HEK293 (cell line): ENCODE measurements around the gene QSOX1.
A peak's percentile ranks its signal among the peaks of the same experiment; 100 is the strongest.

Experiments
- CTCF ChIA-PET: fragments of 350-600 bp; formaldehyde crosslinking; extraction: SDS; loops from one replicate; lab custom pipeline; 2021; ENCODE audit warnings: antibody characterized with exemption; lab: Yijun Ruan, JAX
- POLR2A ChIA-PET: fragments of 300-600 bp; formaldehyde crosslinking; extraction: SDS; loops from one replicate; lab custom pipeline; 2020; ENCODE audit warnings: antibody characterized with exemption, inconsistent platforms; lab: Yijun Ruan, JAX
- H3K27ac ChIP-seq: fragments of 200-500 bp; sonication (Bioruptor generic); 2 replicates; pipeline ENCODE4 v1.5.1; 2014; ENCODE audit warnings: low read depth, low read length, control low read depth, inconsistent platforms; ENCODE audit errors: extremely low read depth
- H3K36me3 ChIP-seq, 2 experiments: fragments of 200-500 bp in 1 of 2; sonication (Bioruptor generic) in 1 of 2; 1 replicate in 1 of 2; 2 replicates in 1 of 2; pipeline ENCODE4 v1.5.1; 2014 to 2017; ENCODE audit warnings: inconsistent platforms in 2 of 2, low read length in 2 of 2; ENCODE audit not compliant: control insufficient read depth in 2 of 2, insufficient read depth in 1 of 2
- H3K4me1 ChIP-seq: fragments of 200-500 bp; sonication (Bioruptor generic); 2 replicates; pipeline ENCODE4 v1.5.1; 2014; ENCODE audit warnings: mild to moderate bottlenecking, low read length, inconsistent platforms; ENCODE audit not compliant: control insufficient read depth, insufficient read depth
- H3K4me3 ChIP-seq: 2 replicates; pipeline ENCODE4 v1.5.1; 2011; ENCODE audit warnings: low read depth, mild to moderate bottlenecking, control low read depth, low read length, moderate library complexity
- H3K9me3 ChIP-seq: fragments of 200-500 bp; sonication (Bioruptor generic); 2 replicates; pipeline ENCODE4 v1.5.1; 2014; ENCODE audit warnings: low read depth, low read length, inconsistent platforms; ENCODE audit not compliant: control insufficient read depth, insufficient read depth
- EGR2 ChIP-seq: fragments of 450-650 bp; formaldehyde crosslinking; IDR thresholded peaks from 2 replicates; pipeline ENCODE4 v1.5.1; 2016; ENCODE audit warnings: low read depth, missing biosample characterization, missing genetic modification characterization
- GFI1B ChIP-seq: fragments of 450-650 bp; formaldehyde crosslinking; IDR thresholded peaks from 2 replicates; pipeline ENCODE4 v1.5.1; 2016; ENCODE audit warnings: missing biosample characterization, missing genetic modification characterization
- GLI4 ChIP-seq: fragments of 450-650 bp; formaldehyde crosslinking; IDR thresholded peaks from 2 replicates; pipeline ENCODE4 v1.5.1; 2016; ENCODE audit warnings: missing biosample characterization, missing genetic modification characterization
- INSM2 ChIP-seq: fragments of 450-650 bp; formaldehyde crosslinking; IDR thresholded peaks from 2 replicates; pipeline ENCODE4 v1.5.1; 2016; ENCODE audit warnings: missing biosample characterization, missing genetic modification characterization
- KLF10 ChIP-seq: fragments of 450-650 bp; IDR thresholded peaks from 2 replicates; pipeline ENCODE4 v1.5.1; 2018; ENCODE audit warnings: missing biosample characterization, mild to moderate bottlenecking, missing genetic modification characterization
- ZBTB44 ChIP-seq: fragments of 450-650 bp; IDR thresholded peaks from 2 replicates; pipeline ENCODE4 v1.5.1; 2018; ENCODE audit warnings: missing biosample characterization, mild to moderate bottlenecking, missing genetic modification characterization
- ZNF146 ChIP-seq: fragments of 450-650 bp; formaldehyde crosslinking; IDR thresholded peaks from 2 replicates; pipeline ENCODE4 v1.5.1; 2016; ENCODE audit warnings: missing biosample characterization, missing genetic modification characterization
- ZNF157 ChIP-seq: fragments of 450-650 bp; formaldehyde crosslinking; IDR thresholded peaks from 2 replicates; pipeline ENCODE4 v1.5.1; 2016; ENCODE audit warnings: missing biosample characterization, missing genetic modification characterization
- ZNF214 ChIP-seq: fragments of 450-650 bp; formaldehyde crosslinking; IDR thresholded peaks from 2 replicates; pipeline ENCODE4 v1.5.1; 2017; ENCODE audit warnings: missing biosample characterization, mild to moderate bottlenecking, missing genetic modification characterization, borderline replicate concordance
- ZNF221 ChIP-seq: fragments of 450-650 bp; formaldehyde crosslinking; IDR thresholded peaks from 2 replicates; pipeline ENCODE4 v1.5.1; 2017; ENCODE audit warnings: missing biosample characterization, missing genetic modification characterization, borderline replicate concordance
- ZNF292 ChIP-seq: fragments of 450-650 bp; formaldehyde crosslinking; IDR thresholded peaks from 2 replicates; pipeline ENCODE4 v1.5.1; 2016; ENCODE audit warnings: low read depth, missing biosample characterization, missing genetic modification characterization, borderline replicate concordance
- ZNF37A ChIP-seq: fragments of 450-650 bp; IDR thresholded peaks from 2 replicates; pipeline ENCODE4 v1.5.1; 2018; ENCODE audit warnings: missing biosample characterization, missing genetic modification characterization
- ZNF513 ChIP-seq: fragments of 450-650 bp; IDR thresholded peaks from 2 replicates; pipeline ENCODE4 v1.5.1; 2018; ENCODE audit warnings: missing biosample characterization, missing genetic modification characterization
- ZNF596 ChIP-seq: fragments of 450-650 bp; IDR thresholded peaks from 2 replicates; pipeline ENCODE4 v1.5.0; 2018; ENCODE audit warnings: missing biosample characterization, mild to moderate bottlenecking, missing genetic modification characterization, moderate library complexity
- ZNF600 ChIP-seq: fragments of 450-650 bp; formaldehyde crosslinking; IDR thresholded peaks from 2 replicates; pipeline ENCODE4 v1.5.1; 2016; ENCODE audit warnings: missing biosample characterization, missing genetic modification characterization
- ZNF610 ChIP-seq: fragments of 450-650 bp; formaldehyde crosslinking; IDR thresholded peaks from 2 replicates; pipeline ENCODE4 v1.5.1; 2016; ENCODE audit warnings: missing biosample characterization, missing genetic modification characterization, borderline replicate concordance
- ZNF747 ChIP-seq: fragments of 450-650 bp; formaldehyde crosslinking; IDR thresholded peaks from 2 replicates; pipeline ENCODE4 v1.5.1; 2016; ENCODE audit warnings: missing biosample characterization, missing genetic modification characterization
- ZNF76 ChIP-seq: fragments of 450-650 bp; formaldehyde crosslinking; IDR thresholded peaks from 2 replicates; pipeline ENCODE4; 2016; ENCODE audit warnings: low read depth, missing biosample characterization, missing genetic modification characterization, borderline replicate concordance
- ZNF768 ChIP-seq: fragments of 450-650 bp; formaldehyde crosslinking; IDR thresholded peaks from 2 replicates; pipeline ENCODE4 v1.5.1; 2018; ENCODE audit warnings: missing biosample characterization, mild to moderate bottlenecking, missing genetic modification characterization

QSOX1 gene

GRCh38 chr1:180224902-180225301 is 70.2 kb downstream of the QSOX1 start:
- no peaks in the 10 kb centered on the region for H3K4me1 ChIP-seq
- H3K9me3 ChIP-seq: no peaks in the 10 kb centered on the region
- TF ChIP-seq ZNF214: no peak
- TF ChIP-seq ZNF596 (tag by site-specific recombination): no peak
- TF ChIP-seq EGR2 (tag by site-specific recombination): no peak
- TF ChIP-seq ZNF747 (tag by site-specific recombination): no peak
- no peak for TF ChIP-seq ZNF37A
- no peak for TF ChIP-seq INSM2 (tag by site-specific recombination)
- TF ChIP-seq GFI1B (tag by site-specific recombination): no peak
- no peak for TF ChIP-seq ZNF292
- no peak for TF ChIP-seq ZNF221
- TF ChIP-seq ZNF157 (tag by site-specific recombination): no peak
- no peak for TF ChIP-seq ZNF76
- TF ChIP-seq ZNF600 (tag by site-specific recombination): no peak
- TF ChIP-seq ZNF146 (tag by site-specific recombination): no peak
- TF ChIP-seq ZBTB44 (tag by site-specific recombination): no peak
- TF ChIP-seq ZNF513 (tag by site-specific recombination): no peak
- no peak for TF ChIP-seq KLF10 (tag by site-specific recombination)
- TF ChIP-seq GLI4 (tag by site-specific recombination): no peak
- TF ChIP-seq ZNF610 (tag by site-specific recombination): no peak
- H3K27ac ChIP-seq: no peak overlapping the region
- H3K4me3 ChIP-seq: no peak overlapping the region
- no peaks in the 10 kb centered on the region for H3K36me3 ChIP-seq
- CTCF ChIA-PET: no interaction called here
- POLR2A ChIA-PET: no interaction called here

DNA sequence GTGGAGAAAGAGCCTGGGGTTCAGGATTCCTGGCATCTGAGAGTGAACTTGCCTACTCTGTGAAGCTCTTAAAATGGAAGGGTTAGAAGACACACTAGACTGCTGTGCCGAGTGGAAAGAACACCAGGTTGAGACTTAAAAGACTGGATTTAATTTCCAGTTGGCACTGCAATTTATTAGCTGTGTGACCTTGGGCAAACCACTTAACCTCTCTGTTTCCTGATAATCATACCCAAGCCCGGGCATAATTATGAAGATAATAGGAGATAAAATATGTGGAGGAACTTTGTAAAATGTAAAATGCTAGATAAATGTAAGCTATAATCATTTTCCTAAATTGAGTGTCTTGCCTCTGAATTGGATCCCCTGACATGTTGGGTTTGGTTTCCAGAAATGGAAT is 70.7 kb downstream of the QSOX1 start:
- H3K9me3 ChIP-seq: no peaks in the 10 kb centered on the region
- CTCF ChIA-PET: interaction anchor here (1.7 kb wide), 1 partner anchor 411 kb away, joined by 3 read pairs; no protein-coding TSS in a partner anchor
- TF ChIP-seq ZNF768: peak; percentile 82
- no peak for TF ChIP-seq ZNF600 (tag by site-specific recombination)
- TF ChIP-seq, all 188 proteins: peak for 1

More for the DNA sequence above, 70.7 kb downstream of the QSOX1 start:
- H3K4me3 ChIP-seq: no peak overlapping the region
- POLR2A ChIA-PET: no interaction called here
- H3K36me3 ChIP-seq: no peaks in the 10 kb centered on the region
- H3K4me1 ChIP-seq: no peaks in the 10 kb centered on the region
- no peak overlapping the region for H3K27ac ChIP-seq
